K562 treated with DMSO at 1 percent for 48 hours (cell line): ENCODE measurements around the gene COL8A2. TPM values are rescaled to one million over a fixed set of nuclear protein-coding genes. Genes with fewer than 3 reads are reported as not detected.

Experiments
- total RNA-seq: library from RNA; unstranded; fragments of 300-600 nt; gene quantifications from 2 replicates; pipeline ENCODE4 v1.2.3, GENCODE V29; 2022; ENCODE audit warnings: low replicate concordance; ENCODE audit errors: extremely low read depth

COL8A2 gene
- total RNA-seq: not detected in 2 replicates

DNA sequence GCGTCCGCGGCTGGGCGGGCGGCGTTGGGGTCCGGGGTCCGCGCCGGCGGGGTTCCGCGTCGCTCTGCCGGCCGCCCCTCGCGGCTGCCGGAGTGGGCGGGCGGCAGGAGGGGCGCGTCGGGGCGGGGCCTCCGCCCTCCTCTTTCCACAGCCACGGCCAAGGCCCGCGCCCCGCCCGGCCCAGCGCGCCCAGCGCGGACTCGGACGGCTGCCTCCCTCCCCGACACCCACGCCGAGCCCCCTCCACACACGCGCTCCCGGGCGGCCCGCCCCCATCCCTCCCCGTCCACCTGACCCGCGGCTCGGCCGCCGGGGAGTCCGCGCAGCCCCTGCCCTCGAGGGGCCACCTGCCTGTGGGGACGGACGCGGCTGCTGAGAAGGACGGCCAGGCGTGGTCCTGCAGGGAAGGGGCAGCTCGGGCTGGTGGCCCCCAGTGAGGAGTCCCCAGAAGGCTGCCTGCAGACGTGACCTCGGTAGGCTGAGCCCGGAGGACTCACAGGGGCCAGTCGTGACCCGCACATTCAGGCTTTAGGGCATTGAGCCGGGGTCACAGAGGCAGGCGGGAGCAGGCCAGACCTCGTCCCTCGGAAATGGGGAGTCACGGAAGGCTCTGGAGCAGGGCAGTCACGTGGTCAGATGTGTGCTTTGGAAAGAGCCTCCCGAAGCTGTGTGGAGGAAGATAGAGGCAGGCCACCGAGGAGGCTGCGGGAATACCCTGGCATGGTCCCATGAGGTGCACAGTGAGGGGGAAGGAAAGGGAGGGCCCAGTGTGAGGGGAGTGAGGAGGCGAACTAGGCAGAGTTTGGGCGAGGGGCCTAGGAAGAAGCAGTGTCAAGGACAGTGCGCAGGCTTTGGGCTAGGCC is at the start of gene COL8A2:
Gene COL8A2, minus strand, starts transcription at position 94 of the 863 bp plus-strand sequence. CDS start 24,980 bp downstream, outside the sequence.

DNA sequence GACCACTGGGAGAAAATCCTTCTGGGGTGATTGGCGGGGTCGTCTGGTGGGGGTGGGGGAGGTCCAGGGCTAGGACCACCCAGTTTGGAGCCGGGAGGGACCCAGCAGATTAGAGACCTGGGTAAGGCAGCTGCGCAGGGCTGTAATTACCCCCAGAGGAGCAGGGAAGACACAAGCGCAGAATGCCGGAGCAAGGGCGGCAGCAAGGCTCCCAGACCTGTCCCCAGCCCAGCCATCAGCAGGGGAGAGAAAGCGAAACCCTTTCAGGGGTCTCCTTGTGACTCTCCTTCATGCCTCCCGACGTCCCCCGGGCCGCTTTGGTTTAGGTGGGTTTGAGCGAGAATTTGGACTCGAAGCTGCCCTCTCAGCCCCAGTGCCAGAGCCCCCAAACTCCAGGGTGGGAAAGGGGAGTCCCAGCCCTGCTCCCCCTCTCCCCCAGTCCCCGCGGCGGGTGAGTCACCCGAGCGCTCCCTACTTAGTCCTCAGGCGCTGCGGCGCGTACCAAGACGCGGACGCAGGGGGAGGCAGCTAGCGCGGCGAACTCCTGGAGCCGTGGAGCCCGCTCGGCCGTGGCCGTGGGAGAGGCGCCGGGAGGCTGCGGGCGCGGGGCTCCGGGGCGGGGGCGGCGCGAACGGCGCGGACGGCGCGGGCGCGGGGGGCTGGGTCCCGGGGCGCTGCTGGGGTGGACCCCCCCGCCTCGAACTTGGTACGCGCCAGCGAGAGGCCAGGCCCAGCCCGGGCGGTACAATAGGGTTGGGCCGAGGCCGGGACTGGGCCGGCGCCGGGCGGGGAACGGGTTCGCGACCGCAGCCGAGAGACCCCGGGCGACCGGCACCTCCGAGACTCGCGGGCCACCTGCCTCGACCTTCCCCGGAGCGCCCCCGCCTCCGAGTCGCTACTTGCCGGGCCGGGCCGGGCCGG is 30.6 kb upstream of the COL8A2 start, which contains the start of gene MAP7D1:
Gene MAP7D1, plus strand, starts transcription at position 753 of the 921 bp plus-strand sequence. CDS start 258 bp downstream, outside the sequence.

DNA sequence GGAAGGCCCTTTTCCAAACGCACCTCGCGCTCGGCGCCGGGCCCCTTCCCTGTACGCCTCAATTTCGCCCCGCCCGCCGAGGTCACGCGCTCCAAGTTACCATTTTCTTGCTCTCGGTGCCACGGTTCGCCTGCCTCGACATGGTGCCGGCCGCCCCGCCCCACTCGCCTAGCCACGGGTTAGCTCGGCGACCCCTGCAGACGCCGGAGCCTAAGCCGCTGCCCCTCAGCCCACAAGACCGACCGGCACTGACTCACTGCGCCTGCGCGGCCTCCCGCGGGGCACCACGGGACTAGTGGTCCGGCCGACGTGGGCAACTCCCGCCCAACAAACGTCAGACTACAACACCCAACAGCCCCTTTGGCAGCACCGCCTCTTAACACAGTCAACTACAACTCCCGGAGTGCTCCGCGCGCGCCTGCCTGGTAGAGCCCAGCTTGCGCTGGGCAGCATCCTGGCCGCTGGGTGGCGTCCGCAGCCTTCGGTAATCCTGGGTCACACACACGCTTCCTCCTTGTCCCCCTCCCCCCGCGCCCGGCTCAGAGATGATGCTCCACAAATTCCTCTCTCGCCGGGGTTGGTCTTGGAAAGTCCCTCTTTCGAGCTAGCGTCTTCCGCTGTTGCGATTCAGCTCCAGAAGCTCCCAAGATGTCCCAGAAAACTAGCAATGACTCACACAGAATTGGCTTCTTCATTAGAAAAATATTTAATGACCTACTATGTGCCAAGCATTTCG is 24.4 kb upstream of the COL8A2 start, which contains the start of gene TRAPPC3:
Gene TRAPPC3, minus strand, starts transcription at position 250 of the 736 bp plus-strand sequence. Its CDS starts 108 bp downstream, at position 142.

DNA sequence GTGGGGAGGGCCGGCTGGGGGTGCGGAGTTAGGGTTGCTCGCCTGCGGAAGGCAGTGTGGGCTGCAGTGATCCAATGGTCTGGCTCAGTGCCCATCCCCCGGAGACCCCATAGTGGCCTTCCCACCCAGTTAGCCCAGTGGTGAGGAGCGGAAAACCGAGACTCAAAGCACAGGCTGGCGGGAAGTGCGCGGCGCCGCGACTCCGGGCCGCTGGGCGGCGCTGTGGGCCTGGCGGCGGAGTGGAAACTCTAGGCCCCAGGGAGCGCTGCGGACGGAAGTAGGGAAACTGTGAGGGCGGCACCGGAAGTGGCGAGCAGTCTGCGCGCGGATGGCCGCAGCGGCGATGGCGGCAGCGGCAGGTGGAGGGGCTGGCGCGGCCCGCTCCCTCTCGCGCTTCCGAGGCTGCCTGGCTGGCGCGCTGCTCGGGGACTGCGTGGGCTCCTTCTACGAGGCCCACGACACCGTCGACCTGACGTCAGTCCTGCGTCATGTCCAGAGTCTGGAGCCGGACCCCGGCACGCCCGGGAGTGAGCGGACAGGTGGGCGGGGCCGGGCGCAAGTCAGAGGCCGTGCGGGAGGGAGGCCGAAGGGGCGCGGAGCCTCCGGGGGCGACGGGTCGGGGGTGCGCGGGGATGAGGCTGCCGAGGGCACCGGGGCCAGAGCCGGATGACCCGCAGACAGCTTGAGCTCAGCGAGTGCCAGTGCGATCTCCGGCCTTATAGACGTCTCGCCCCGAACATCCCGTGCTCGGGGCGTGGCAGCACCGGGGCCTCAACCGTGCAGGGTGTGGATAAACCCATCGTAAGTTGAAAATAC is 36.2 kb downstream of the COL8A2 start, which contains the start of gene ADPRS:
Gene ADPRS, plus strand, starts transcription at position 316 of the 816 bp plus-strand sequence. Its CDS starts 13 bp downstream, at position 329.

DNA sequence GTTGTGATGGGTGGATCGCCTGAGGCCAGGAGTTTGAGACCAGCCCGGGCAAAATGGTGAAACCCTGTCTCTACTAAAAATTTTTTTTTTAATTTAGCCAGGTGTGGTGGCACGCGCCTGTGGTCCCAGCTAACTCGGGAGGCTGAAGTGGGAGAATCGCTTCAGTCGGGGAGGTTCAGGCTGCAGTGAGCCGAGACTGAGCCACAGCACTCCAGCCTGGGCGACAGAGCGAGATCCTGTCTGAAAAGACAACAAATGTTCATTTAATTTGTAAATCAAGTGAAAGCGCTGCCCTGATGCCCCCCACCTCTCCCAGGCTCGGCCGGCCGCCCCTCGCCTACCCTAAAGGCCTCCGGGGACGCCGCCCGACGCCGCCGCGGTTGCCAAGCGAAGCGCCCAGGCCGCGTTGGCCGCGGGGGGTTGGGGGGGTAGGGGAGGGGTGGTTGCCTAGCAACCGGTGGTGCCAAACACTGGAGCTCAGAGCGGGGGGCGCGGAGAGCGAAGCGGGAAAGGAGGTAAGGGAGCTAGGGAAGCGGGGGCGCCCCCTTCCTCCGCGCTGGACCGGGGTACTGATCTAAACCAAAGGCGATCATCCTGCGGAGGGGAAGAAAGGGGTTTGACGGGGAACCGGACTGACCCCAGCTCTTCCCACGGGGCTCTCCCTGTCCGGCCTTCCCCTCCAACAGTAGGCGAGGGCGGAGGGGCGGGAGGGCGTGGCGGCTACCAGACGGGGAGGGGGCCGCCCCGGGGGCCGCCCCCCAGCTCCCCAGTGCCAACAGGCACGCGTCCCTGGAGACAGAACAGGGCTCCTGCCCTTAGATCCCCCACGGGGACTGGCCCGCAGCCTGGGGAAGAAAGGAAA is 41.2 kb downstream of the COL8A2 start, which contains the start of gene TEKT2:
Gene TEKT2, plus strand, starts transcription at position 460 of the 862 bp plus-strand sequence. CDS start 828 bp downstream, outside the sequence.

Other genes with a start within 250 kb of the COL8A2 start
- gene AGO1, start 242.0 kb downstream of the COL8A2 start, total RNA-seq: not detected in 2 replicates
- gene AGO3, start 194.1 kb downstream of the COL8A2 start, total RNA-seq: not detected in 2 replicates
- not detected in 2 replicates for gene TEKT2, start 41.1 kb downstream of the COL8A2 start, total RNA-seq
- not detected in 2 replicates for gene ADPRS, start 36.3 kb downstream of the COL8A2 start, total RNA-seq
- gene TRAPPC3, start 24.3 kb upstream of the COL8A2 start, total RNA-seq: 362 TPM in 1 of 2 replicates, not detected in the other
- gene MAP7D1, start 30.9 kb upstream of the COL8A2 start, total RNA-seq: not detected in 2 replicates
- gene THRAP3, start 99.2 kb upstream of the COL8A2 start, total RNA-seq: not detected in 2 replicates
- not detected in 2 replicates for gene SH3D21, start 181.1 kb upstream of the COL8A2 start, total RNA-seq
- gene EVA1B, start 198.4 kb upstream of the COL8A2 start, total RNA-seq: not detected in 2 replicates